GM18870 (cell line): ENCODE data around the gene SPR.

Source experiments
- ATAC-seq: cut with Tn5 transposase; IDR thresholded peaks from one replicate; pipeline ENCODE4 v1.9.1; 2021; ENCODE audit warnings: moderate library complexity; ENCODE audit not compliant: unreplicated experiment

The SPR gene

DNA sequence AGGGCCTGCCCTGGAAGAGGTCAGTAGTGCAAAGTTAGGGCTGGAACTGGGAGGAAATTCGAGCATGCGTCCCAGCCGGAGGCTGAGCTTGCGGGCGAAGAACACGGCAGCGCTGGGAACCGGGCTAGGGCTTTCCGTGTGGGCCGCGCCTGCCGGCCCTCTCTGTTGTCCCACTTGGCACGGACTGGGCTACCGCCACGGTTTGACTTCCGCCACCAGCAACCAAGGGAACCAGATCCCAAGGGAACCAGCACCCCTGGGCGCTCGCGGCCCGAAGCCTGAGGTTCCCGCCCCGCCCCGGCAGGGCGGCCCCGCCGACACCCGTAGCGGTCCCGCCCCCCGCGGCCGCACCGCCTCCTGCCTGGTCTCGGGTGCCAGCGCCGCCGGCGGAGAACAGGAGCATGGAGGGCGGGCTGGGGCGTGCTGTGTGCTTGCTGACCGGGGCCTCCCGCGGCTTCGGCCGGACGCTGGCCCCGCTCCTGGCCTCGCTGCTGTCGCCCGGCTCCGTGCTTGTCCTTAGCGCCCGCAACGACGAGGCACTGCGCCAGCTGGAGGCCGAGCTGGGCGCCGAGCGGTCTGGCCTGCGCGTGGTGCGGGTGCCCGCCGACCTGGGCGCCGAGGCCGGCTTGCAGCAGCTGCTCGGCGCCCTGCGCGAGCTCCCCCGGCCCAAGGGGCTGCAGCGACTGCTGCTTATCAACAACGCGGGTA lies at the start of gene SPR:
Gene SPR, plus strand, starts transcription at position 377 of the 708 bp plus-strand sequence. Its CDS starts 25 bp downstream, at position 402.
- ATAC-seq: peak; percentile 64

DNA sequence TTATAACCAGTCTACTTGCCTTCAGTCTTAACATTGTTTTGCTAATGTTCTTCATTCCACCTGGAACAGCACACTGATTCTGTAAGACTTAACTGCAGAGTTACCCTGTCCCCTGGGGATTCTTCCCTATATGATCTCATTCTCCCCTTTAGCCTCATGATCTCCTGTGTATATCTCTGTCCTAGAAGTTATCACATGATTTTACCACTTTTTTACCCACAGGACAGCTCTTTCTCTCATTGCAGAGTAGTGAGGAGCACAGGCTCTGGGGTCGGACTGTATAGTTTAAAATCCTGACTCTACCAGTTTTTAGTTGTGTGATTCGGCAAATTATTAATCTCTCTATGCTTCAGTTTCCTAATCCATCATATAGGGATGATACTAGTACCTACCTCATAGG lies 47.1 kb upstream of the SPR start:
- ATAC-seq: no peak

DNA sequence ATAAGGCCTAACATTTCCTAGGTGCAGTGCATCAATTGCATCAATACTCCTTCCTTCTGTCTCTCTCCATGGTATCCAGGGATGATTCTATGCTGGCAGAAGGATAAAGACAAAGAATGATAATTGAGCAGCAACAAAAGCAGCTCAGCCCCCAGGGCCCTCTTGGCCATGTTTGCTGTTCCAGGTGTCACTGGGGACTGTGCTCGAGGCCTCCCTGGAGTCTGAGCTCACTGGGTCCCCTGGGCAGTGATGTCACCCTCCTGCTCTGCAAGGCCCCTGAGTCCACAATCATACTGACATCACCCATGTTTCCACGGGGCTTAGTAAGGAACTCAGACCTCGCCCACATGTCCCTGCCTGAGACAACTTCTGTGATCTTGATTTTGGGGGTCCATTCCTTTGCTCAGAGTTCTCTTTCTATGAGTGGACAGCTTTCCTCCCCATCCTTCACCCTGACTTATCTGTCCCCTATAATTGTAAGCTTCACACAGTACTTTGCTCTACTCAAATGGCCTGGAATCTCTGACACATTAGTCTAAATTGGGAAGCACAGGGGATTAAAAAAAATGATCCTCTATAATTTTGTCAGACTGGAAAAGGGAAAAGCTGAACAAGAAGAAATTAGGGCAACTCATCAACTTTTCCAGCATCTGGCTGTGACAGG lies 45.6 kb upstream of the SPR start:
- no peak for ATAC-seq

DNA sequence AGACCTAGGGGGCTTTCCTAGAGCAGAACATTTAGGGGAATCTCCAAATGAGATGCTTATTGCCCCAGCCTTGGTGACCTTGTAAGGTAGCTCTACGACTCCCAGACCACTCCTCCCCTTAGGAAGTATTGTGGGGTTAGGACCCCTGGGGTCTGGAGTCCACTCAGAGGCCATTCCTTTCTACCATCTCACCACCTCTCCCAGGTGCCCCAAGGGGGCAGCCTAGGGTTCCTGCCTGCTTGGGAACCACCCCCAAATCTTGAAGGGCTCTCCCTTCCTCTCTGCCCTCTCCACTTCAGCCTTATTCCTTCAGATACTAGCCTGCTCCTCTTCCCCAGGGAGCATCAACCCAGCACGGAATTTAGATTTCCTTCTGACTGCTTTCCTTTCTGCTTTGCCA lies 43.9 kb upstream of the SPR start:
- no peak for ATAC-seq

DNA sequence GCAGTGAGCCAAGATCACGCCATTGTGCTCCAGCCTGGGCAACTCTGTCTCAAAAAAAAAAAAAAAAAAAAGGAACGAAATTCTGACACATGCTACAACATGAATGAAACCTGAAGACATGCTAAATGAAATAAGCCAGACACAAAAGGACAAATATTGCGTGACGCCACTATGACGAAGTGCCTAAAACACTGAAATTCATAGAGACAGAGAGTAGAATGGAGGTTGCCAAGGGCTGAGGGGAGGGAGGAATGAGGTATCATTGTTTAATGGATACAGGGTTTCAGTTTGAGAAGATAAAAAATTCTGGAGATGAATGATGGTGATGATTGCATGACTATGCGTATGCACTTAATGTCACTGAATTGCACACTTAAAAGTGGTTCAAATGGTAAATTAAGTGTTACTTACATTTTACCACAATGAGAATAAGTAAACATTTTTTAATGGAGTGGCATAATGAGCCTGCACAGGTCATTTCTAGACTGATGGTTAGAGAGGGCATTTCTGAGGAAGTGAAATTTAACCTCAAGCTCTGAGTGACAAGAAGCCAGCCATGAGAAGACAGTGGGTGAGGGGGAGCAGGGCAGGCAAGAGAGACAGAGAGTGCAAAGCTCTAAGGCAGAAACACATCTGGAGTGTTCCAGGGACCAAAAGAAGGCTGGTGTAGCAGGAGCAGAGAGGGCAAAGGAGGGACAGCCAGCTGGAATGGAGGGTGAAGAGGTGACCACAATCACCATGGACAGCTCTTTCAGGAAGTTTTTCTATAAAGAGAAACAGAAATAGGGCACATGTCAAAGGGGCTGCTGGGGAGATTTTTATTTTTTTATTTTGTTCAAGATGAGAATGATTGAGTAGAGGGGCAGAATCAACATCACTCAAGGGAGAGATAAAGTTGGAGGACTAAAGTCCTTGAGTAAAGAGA lies 40.8 kb upstream of the SPR start:
- ATAC-seq: peak; percentile 99

DNA sequence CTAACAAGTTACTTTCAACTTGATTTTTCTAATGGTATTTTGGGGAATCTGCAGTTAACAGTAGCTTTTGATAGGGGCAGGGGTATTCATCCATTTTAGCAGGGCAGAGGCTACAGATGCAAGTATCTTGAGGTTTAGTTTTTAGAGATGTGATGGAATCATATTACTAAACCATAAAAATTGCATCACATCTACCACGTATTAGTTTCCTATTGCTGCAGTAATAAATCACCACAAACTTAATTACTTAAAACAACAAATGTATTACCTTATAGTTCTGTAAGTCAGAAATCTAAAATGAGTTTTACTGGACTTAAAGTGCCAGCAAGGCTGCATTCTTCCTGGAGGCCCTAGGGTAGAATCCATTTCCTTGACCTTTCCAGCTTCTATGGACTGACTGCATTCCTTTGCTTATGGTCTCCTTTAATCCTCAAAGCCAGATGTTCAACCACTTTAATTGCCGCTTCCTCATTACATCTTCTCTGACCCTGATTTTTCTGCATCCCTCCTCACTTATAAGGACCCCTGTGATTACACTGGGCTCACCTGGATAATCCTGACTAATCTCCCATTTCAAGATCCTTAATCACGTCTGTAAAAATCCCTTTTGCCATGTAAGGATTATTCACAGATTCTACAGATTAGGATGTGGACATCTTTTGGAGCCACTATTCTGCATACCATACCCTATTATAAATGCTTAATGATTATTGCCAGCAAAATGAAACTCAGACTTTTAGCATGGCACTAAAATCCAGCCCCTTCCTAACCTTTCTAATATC lies 39.5 kb upstream of the SPR start:
- no peak for ATAC-seq

DNA sequence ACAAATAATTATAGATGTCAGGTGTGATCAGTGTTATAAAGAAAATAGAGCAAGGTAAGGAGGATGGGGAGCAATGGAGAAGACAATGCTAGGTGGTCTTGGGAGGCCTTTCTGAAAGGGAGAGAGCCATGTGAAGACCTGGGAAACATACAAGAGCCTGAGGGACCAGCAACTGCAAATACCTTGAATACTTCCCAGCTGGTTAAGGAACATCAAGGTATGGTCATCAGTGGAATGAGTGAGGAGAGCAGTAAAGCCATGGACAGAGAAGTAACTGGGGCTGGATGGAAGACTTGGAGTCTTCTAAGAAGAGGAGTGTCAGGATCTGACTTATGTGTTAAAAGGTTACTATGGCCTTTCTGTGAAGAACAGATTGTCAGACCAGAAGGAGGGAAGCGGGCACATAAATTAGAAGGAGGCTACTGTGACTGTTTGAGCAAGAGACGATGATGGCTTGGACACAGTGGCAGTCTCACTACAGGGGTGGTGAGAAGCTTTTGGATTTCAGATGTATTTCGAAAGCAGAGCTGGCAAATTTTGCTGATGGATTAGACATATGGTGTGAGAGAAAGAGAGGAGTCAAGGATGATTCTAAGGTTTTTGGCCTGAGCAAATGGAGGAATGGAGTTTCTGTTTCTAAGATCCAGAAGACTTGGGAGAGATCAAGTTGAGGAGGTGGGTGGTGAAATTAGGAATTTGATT lies 38.6 kb upstream of the SPR start:
- ATAC-seq: no peak

DNA sequence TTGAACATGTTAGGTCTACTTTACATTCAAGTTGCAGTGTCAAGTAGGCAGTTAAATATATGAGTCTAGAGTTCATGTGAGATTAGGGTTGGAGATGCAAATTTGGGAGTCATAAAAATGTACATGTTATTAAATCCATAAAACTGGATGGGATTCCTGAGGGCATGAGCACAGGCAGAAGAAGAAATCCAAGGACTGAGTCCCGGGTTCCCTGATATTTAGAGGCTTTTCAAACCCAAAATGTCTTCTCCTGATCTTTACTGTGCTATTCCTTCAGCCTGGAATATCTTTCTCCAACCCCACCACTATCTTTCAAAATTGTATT lies 38.1 kb upstream of the SPR start:
- ATAC-seq: no peak

DNA sequence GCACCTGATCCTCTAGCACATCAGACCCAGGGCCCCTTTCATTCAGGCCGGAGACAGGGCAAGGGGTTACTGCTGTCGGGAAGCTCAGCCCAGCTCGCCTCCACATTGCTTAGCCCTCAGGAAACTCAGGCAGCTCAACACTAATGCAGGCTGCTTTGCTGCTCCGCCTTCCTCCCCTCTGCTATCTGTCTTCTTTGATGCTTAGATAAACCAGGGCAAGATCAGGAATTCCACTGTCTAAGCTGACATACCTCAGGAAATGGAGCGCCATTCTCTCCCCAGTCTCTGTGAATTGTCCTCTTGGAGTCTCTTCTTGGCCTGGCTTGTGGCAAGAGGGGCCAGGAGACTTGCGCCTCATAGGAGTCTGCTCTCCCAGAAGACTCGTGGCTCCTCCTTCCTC lies 35.9 kb upstream of the SPR start:
- ATAC-seq: no peak

DNA sequence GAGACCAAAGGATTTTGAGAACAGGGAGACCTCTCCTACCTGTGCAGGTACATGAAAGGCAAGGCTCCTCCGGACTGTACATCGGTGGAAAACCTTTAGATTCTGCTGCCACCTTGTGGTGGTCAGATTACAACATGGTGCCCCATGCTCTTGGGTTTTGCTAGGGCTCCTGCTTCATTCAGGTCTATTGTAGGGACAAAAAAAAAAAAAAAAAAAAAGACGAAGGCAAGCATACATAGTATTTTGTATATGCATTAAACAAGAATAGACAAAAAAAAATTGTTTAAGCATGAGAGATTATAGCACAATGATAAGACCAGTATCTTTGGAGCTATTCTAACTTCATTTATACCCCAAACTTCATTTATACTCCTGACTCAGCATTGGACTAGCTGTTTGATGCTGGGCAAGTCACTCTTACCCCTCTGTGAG lies 27.4 kb upstream of the SPR start:
- peak; percentile 53 for ATAC-seq

DNA sequence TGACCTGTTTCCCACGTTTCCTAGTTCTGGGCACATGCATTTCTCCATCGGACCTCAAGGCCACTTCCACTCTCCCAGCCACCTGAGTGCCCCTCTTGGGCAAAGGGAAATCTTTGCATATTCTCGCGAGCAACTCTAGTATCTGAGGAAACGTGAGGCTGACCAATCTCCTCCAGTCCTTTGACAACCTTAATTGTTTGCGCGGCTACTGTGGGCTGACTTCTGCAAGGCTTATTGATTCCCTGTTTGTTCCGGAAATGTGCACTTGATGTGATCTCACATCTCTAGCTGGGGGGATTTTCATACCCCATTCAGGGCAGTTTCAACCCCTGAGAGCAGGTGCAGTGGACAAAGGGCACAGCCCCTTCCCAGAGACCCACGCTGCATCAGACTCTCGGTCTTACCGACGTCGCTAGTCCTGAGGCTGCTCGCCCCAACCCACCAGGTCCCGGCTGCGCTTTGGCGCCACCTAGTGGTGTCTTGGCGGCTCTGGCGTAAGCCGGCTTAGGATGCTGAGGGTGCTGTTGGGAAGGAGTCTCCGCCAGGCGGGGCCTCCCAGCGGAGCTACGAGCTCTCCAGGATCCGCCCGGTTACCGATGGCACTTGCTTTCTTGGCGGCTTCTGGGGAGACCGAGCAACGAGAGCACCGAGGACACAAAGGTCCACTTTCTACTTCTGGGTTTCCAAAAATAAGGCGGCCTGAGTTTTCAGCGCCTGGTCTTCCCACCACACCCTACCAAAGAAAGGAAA lies 24.8 kb upstream of the SPR start:
- peak; percentile 71 for ATAC-seq

DNA sequence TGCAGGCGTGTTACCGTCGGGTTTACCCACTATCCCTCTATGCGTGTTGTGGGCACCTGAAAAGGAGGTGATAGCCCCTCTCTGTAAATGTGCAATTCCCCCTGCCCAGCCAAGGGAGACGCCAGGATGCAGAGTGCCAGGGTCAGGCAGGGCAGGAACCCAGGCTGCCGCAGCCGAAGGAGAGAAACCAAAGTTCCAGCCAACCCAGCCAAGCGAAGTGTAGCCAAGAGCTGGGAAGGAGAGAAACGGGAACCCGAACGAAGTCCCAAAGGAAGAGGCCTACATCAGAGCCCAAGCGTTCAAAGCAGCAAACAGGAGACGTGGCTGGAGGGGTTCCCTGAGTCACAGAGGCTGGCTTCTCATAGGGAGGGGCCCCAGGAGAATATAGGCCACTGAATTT lies 24.2 kb upstream of the SPR start:
- no peak for ATAC-seq

DNA sequence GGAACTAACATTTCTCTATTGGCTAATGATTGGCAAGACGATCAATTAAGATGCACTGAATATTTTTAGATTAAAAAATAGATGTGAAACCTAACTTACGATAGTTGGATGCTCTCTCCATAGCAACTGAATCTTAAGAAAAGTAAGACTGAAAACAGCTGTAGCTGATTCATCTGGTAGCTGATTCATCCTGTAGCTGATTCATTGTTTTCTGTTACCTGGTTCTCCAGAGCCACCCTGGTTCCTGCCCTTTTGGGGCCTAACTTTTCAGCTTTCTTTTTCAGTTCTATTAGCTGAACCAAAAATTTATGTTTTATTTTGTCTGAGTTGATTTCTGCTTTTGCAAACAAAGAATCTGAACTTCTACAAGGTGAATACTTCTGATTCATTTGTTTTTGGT lies 22.7 kb upstream of the SPR start:
- peak; percentile 74 for ATAC-seq

DNA sequence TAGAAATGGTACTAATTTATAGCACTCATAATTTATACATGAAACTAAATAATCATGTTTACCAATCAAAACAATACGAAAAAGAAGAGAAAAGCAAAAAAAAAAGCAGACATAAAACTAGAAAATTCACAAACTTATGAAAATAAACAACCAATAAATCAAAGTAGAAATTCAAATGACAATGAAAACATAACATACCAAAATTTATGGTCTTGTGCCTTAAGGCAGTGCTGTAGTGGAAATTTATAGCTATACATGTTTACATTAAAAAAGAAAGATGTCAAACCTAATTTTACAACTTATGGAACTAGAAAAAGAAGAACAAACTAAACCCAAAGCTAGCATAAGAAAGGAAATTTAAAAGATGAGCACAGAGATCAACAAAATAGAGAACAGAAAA lies 16.1 kb upstream of the SPR start:
- no peak for ATAC-seq

DNA sequence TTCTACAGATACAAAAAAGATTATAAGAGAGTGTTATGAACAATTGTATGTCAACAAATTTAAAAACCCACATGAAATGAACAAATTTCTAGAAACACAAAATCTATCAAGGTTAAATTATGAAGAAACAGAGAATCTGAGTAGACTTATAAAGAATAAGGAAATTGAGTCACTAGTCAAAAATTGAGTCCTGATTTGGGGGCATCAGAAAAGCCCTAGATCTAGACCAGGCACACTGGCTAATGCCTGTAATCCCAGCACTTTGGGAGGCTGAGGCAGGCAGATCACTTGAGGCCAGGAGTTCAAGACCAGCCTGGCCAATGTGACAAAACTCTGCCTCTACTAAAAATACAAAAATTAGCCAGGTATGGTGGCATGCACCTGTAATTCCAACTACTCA lies 15.3 kb upstream of the SPR start:
- ATAC-seq: no peak

DNA sequence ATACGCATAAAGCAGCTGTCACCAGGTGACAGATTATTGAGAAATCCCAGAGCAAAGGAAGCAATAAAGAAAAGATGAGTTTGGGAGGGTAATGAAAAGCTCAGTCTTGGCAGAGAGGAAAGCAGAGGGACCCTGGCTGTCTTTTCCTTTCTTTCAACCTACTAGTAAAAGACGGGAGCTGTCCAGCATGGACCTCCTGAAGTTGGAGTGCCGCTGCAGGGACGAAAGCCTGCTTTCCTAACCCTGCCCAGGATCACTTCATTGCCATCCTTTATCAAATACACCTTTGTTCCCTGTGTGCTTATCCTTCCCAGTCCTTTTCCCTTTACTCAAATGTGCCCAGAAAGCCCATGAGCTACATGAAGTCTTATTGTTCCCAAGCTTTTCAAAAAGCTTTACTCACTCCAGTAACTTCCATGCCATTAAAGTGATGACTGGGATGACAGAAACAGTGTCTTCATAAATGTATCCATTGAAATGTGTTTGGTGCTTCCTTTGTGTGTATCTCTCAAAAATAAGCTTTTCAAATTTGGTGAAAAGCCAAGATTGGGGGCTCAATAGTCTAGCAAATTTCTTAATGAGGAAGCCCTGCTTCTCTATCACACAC lies 3.7 kb upstream of the SPR start:
- no peak for ATAC-seq

DNA sequence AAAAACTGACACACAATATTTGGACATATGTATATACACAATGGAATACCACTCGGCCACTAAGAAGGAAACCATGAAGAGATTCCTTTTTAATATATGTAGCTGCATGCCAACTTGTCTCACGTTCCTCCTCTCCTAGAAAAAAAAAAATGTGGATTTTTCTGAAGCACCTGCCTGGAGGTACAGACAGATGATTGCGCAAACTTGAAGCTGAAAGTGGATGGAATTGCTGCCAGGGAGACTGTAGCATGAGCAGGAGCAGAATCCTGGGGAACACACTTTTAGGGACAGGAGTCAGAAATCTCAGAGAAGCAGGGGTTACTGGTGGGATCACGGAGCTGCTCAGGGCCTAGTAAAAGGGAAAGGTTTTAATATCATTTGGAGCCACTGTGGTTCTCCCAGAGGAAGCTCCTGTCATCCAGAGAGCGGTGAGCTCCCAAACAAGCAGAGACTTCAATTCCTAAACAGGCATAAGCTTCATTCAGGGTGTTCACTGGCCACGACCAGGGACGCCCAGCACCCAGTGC lies 640 bp upstream of the SPR start:
- no peak for ATAC-seq

DNA sequence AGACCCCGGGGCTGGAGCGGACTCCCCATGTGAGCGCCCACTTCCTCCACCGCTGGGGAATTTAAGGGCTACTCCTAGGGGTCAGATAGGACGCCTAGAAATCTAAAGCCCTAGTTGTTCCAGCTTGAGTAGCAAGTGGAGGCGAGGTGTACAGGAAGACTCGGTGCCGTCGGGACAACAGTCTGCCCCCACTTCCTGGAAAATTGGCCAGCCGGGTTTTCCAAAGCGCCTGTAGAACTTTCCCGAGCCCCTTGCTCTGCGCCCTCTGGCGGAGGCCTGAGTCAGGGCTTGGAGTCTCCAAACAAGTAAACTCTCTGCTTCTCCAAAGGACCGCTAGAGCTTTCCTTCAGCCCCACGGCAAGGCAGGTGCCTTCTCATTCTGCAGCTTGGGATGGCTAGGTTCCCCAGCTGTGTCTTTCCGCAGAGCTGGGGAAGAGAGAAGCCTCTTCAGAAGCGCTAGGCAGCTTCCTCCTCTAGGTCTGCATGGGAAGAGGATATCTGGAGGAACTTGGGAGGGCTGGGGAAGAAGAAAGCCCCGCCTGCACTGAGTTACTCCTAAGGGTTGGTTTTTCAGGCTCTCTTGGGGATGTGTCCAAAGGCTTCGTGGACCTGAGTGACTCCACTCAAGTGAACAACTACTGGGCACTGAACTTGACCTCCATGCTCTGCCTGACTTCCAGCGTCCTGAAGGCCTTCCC lies 681 bp downstream of the SPR start:
- ATAC-seq: peak; percentile 31
